Measurements from ENCODE around the gene THRB.

- TF ChIP-seq POLR2A (IDR thresholded peaks at IDR 0.05; ENCODE audit: low read depth, low read length) (no peak), POLR2AphosphoS5 (IDR thresholded peaks at IDR 0.05; ENCODE audit: low read depth, low read length) (no peak), SPI1 (IDR thresholded peaks at IDR 0.05; ENCODE audit: low read depth, low read length) (no peak)
Measured at GRCh38 chr3:24174614-24175013, 320.0 kb downstream of the THRB start.
